NCI-H524 (cell line): Measurements from ENCODE around the gene RNF39.
A peak's percentile ranks its signal among the peaks of the same experiment; 100 is the strongest.
"Not testable (repeated sequence)": the region's sequence is repeated elsewhere in the genome, so short reads cannot be mapped to it uniquely, and the experiment has no call there.

Experiments used
- DNase-seq, 2 experiments: peaks; one replicate each; lab custom pipeline; 2025; lab: John Stamatoyannopoulos, UW

Gene RNF39

GRCh38 chr6:30075094-30075789 lies at the start of gene RNF39:
TSS of gene RNF39 (minus strand) at chr6:30075769. CDS start at chr6:30075585, 184 bp downstream.
- peak in 1 of 2 experiments; percentile 42 for DNase-seq

- DNase-seq = no peak
Observed at GRCh38 chr6:30122515-30122914, 46.9 kb upstream of the RNF39 start.

- no peak for DNase-seq
Observed at GRCh38 chr6:30121446-30122366, 46.1 kb upstream of the RNF39 start.

GRCh38 chr6:30118691-30119090 lies 43.1 kb upstream of the RNF39 start:
- DNase-seq = not testable (repeated sequence)

- no peak for DNase-seq
Observed at GRCh38 chr6:30116724-30117123, 41.2 kb upstream of the RNF39 start.

- no peak for DNase-seq
Observed at GRCh38 chr6:30113841-30114240, 38.3 kb upstream of the RNF39 start.

- DNase-seq = no peak
Observed at GRCh38 chr6:30113003-30113759, 37.6 kb upstream of the RNF39 start, which contains the start of gene TRIM31. TSS of gene TRIM31 (minus strand) at chr6:30113090. CDS start at chr6:30112805, 285 bp downstream.

- no peak for DNase-seq
Observed at GRCh38 chr6:30112402-30112994, 36.9 kb upstream of the RNF39 start.

- no peak for DNase-seq
Observed at GRCh38 chr6:30111266-30111856, 35.8 kb upstream of the RNF39 start.

- peak in 1 of 2 experiments; percentile 4 for DNase-seq
Observed at GRCh38 chr6:30104661-30105060, 29.1 kb upstream of the RNF39 start.

- no peak for DNase-seq
Observed at GRCh38 chr6:30103872-30104179, 28.3 kb upstream of the RNF39 start.

GRCh38 chr6:30102970-30103871 lies 27.7 kb upstream of the RNF39 start:
- peak; percentile 75 to 83 for DNase-seq

- no peak for DNase-seq
Observed at GRCh38 chr6:30102414-30102969, 26.9 kb upstream of the RNF39 start.

- DNase-seq = peak; percentile 39 to 61
Observed at GRCh38 chr6:30101444-30102413, 26.2 kb upstream of the RNF39 start.

- DNase-seq = no peak
Observed at GRCh38 chr6:30100585-30101443, 25.2 kb upstream of the RNF39 start.

- no peak for DNase-seq
Observed at GRCh38 chr6:30100154-30100553, 24.6 kb upstream of the RNF39 start.

- DNase-seq = no peak
Observed at GRCh38 chr6:30097902-30098768, 22.6 kb upstream of the RNF39 start.
